ENCODE measurements around the gene RAD21L1. TPM values are rescaled to one million over a fixed set of nuclear protein-coding genes. Genes with fewer than 3 reads are reported as not detected.

Gene RAD21L1
- total RNA-seq, 4 donors from 2014 or later: not detected

- DNase-seq (ENCODE audit: low spot score): no peak
- no peak for TF ChIP-seq CTCF (IDR thresholded peaks at IDR 0.05)
- ATAC-seq (ENCODE audit: low FRiP score): no peak
Measured at GRCh38 chr20:1265226-1265915, 39.5 kb downstream of the RAD21L1 start.

GRCh38 chr20:1265916-1266166 lies 40.0 kb downstream of the RAD21L1 start:
- no peak for TF ChIP-seq CTCF (IDR thresholded peaks at IDR 0.05)
- no peak for DNase-seq (ENCODE audit: low spot score)
- no peak for ATAC-seq (ENCODE audit: low FRiP score)

- no peak for TF ChIP-seq CTCF (IDR thresholded peaks at IDR 0.05)
- DNase-seq (ENCODE audit: low spot score) (no peak), ATAC-seq (ENCODE audit: low FRiP score) (peak; percentile 93)
Measured at GRCh38 chr20:1266167-1266973, 40.5 kb downstream of the RAD21L1 start, which contains the start of gene SNPH. Gene SNPH (plus strand): TSS chr20:1266294. CDS start chr20:1296240, 29,946 bp downstream.

GRCh38 chr20:1267161-1267560 lies 41.3 kb downstream of the RAD21L1 start:
- TF ChIP-seq CTCF (IDR thresholded peaks at IDR 0.05): no peak
- no peak for DNase-seq (ENCODE audit: low spot score)
- ATAC-seq (ENCODE audit: low FRiP score): no peak

- ATAC-seq (ENCODE audit: low FRiP score) (no peak), DNase-seq (ENCODE audit: low spot score) (no peak)
- no peak for TF ChIP-seq CTCF (IDR thresholded peaks at IDR 0.05)
Measured at GRCh38 chr20:1267809-1268374, 42.0 kb downstream of the RAD21L1 start.

GRCh38 chr20:1269235-1269634 lies 43.4 kb downstream of the RAD21L1 start:
- no peak for TF ChIP-seq CTCF (IDR thresholded peaks at IDR 0.05)
- DNase-seq (ENCODE audit: low spot score) (no peak), ATAC-seq (ENCODE audit: low FRiP score) (no peak)

All from omental fat pad (tissue), 4 donors.